ENCODE results near the gene C11orf98. TPM values are rescaled to one million over a fixed set of nuclear protein-coding genes. Genes with fewer than 3 reads are reported as not detected.

The C11orf98 gene
- polyA plus RNA-seq: 58.9 to 81.5 TPM (median 76.5 TPM) in 3 replicates
- 147 TPM for polyA plus RNA-seq (2011; ENCODE audit: low read depth)
- polyA plus RNA-seq (2011; cell fraction: cytosol; rRNA removed): 57.1 and 61.6 TPM in 2 replicates
- 33.8 and 34.3 TPM in 2 replicates for polyA plus RNA-seq (2011; cell fraction: nucleus; rRNA removed)
- 85.2 and 112 TPM in 2 replicates for polyA plus RNA-seq (2012; ENCODE audit: low replicate concordance)
- polyA minus RNA-seq: 5.6 to 8.9 TPM (median 7.2 TPM) in 3 replicates
- 13.0 TPM for polyA minus RNA-seq (2011; cell fraction: cytosol; rRNA and poly(A)+ RNA removed)
- 4.4 and 5.0 TPM in 2 replicates for polyA minus RNA-seq (2011; cell fraction: nucleus; rRNA and poly(A)+ RNA removed)

GRCh38 chr11:62665075-62665598 is at the start of gene C11orf98, which contains the start of gene CSKMT:
C11orf98 (minus strand) TSS chr11:62665210; CDS start chr11:62665169, 41 bp downstream.
CSKMT (plus strand) TSS chr11:62665312; CDS start chr11:62665880, 568 bp downstream.
- H3K9me3 ChIP-seq (ENCODE audit: control insufficient read depth, low read depth, low read length): no peaks in the 10 kb centered on the region
- peaks cover 4% of the 10 kb centered on the region for H4K20me1 ChIP-seq (ENCODE audit: control insufficient read depth, extremely low read depth, insufficient read depth, low read length)
- no peaks in the 10 kb centered on the region for H3K9me1 ChIP-seq (ENCODE audit: control insufficient read depth, extremely low read depth, insufficient read depth, low read length)
- peaks cover 23 to 37% of the 10 kb centered on the region in 2 experiments for H3K36me3 ChIP-seq (ENCODE audit: control insufficient read depth in 2 of 2, extremely low read depth in 1 of 2, insufficient read depth in 2 of 2, low read length in 2 of 2)
- FAIRE-seq (no peak), DNase-seq (ENCODE audit: low read depth, low spot score) (peak; percentile 77)
- peak within 1 kb of the TSS; percentile 95 for H3K9ac ChIP-seq (ENCODE audit: control insufficient read depth, extremely low read depth, insufficient read depth, low read length)
- H3K27ac ChIP-seq (ENCODE audit: control insufficient read depth, insufficient read depth, low read length): peak within 1 kb of the TSS; percentile 86
- no peaks in the 10 kb centered on the region for H3K27me3 ChIP-seq (ENCODE audit: control insufficient read depth, extremely low read depth, insufficient read depth, low read length)
- TF ChIP-seq EZH2 (IDR thresholded peaks at IDR 0.05; ENCODE audit: low read length) (no peak), CTCF (optimal IDR thresholded peaks at IDR 0.05 in 1 of 3, IDR thresholded peaks at IDR 0.05 in 1 of 3, conservative IDR thresholded peaks at IDR 0.05 in 1 of 3; ENCODE audit: extremely low read depth in 1 of 3, insufficient read depth in 2 of 3, low read length in 3 of 3) (no peak)
- dilution Hi-C loops (cut with MboI; ENCODE audit: extremely low pct_ligation_motif_present, low sequenced_read_pairs): no loop called here
- H2AFZ ChIP-seq (ENCODE audit: control insufficient read depth, low read length): peak within 1 kb of the TSS; percentile 66
- H3K79me2 ChIP-seq (ENCODE audit: control insufficient read depth, insufficient read depth, low read length): peaks cover 42% of the 10 kb centered on the region
- peak within 1 kb of the TSS; percentile 93 to 97 (median 95) for H3K4me3 ChIP-seq (ENCODE audit: control insufficient read depth in 2 of 3, extremely low read depth in 1 of 3, insufficient read depth in 2 of 3, low read depth in 1 of 3, low read length in 3 of 3)
- H3K4me1 ChIP-seq (ENCODE audit: control insufficient read depth, extremely low read depth, insufficient read depth, low read length): peaks cover 24% of the 10 kb centered on the region
- H3K4me2 ChIP-seq (ENCODE audit: control insufficient read depth, extremely low read depth, insufficient read depth, low read depth, low read length): peak within 1 kb of the TSS; percentile 95

GRCh38 chr11:62713343-62713742 is 48.3 kb upstream of the C11orf98 start:
- Histone ChIP-seq H3K9me3 (ENCODE audit: control insufficient read depth, low read depth, low read length) (no peaks in the 10 kb centered on the region), H3K27ac (ENCODE audit: control insufficient read depth, insufficient read depth, low read length) (no peak overlapping the region), H3K36me3 (ENCODE audit: control insufficient read depth in 2 of 2, extremely low read depth in 1 of 2, insufficient read depth in 2 of 2, low read length in 2 of 2) (peaks cover 26 to 34% of the 10 kb centered on the region in 2 experiments), H3K79me2 (ENCODE audit: control insufficient read depth, insufficient read depth, low read length) (peaks cover 19% of the 10 kb centered on the region), H4K20me1 (ENCODE audit: control insufficient read depth, extremely low read depth, insufficient read depth, low read length) (no peaks in the 10 kb centered on the region), H3K4me1 (ENCODE audit: control insufficient read depth, extremely low read depth, insufficient read depth, low read length) (peaks cover 17% of the 10 kb centered on the region), H3K9me1 (ENCODE audit: control insufficient read depth, extremely low read depth, insufficient read depth, low read length) (no peaks in the 10 kb centered on the region), H3K9ac (ENCODE audit: control insufficient read depth, extremely low read depth, insufficient read depth, low read length) (no peak overlapping the region), H3K4me2 (ENCODE audit: control insufficient read depth, extremely low read depth, insufficient read depth, low read depth, low read length) (no peak overlapping the region), H2AFZ (ENCODE audit: control insufficient read depth, low read length) (no peak overlapping the region), H3K27me3 (ENCODE audit: control insufficient read depth, extremely low read depth, insufficient read depth, low read length) (no peaks in the 10 kb centered on the region), H3K4me3 (ENCODE audit: control insufficient read depth in 2 of 3, extremely low read depth in 1 of 3, insufficient read depth in 2 of 3, low read depth in 1 of 3, low read length in 3 of 3) (no peak overlapping the region)
- dilution Hi-C loops (cut with MboI; ENCODE audit: extremely low pct_ligation_motif_present, low sequenced_read_pairs): no loop called here
- FAIRE-seq: no peak
- DNase-seq (ENCODE audit: low read depth, low spot score): no peak
- TF ChIP-seq EZH2 (IDR thresholded peaks at IDR 0.05; ENCODE audit: low read length) (no peak), CTCF (optimal IDR thresholded peaks at IDR 0.05 in 1 of 3, IDR thresholded peaks at IDR 0.05 in 1 of 3, conservative IDR thresholded peaks at IDR 0.05 in 1 of 3; ENCODE audit: extremely low read depth in 1 of 3, insufficient read depth in 2 of 3, low read length in 3 of 3) (no peak)

All from keratinocyte (primary cell).